Ureter (tissue), 1 donor: ENCODE measurements around the gene NFILZ. TPM values are rescaled to one million over a fixed set of nuclear protein-coding genes. Genes with fewer than 3 reads are reported as not detected.

Experiments
- total RNA-seq: library from RNA; stranded (reverse); gene quantifications from one replicate; pipeline ENCODE4 v1.2.4, GENCODE V29; 2023
- donor health status: DM: yes; HTN: yes; CAD: no.

The NFILZ gene
- total RNA-seq, 1 donor from 2014 or later: not detected

Other genes starting within 250 kb of the NFILZ start
- gene RAB11B, start 240.3 kb upstream of the NFILZ start, total RNA-seq: 133 TPM
- 41.3 TPM for gene MARCHF2, start 217.3 kb upstream of the NFILZ start, total RNA-seq
- 205 TPM for gene HNRNPM, start 185.7 kb upstream of the NFILZ start, total RNA-seq
- 1.4 TPM for gene PRAM1, start 128.0 kb upstream of the NFILZ start, total RNA-seq
- gene ZNF414, start 116.5 kb upstream of the NFILZ start, total RNA-seq: 27.0 TPM
- gene MYO1F, start 53.2 kb upstream of the NFILZ start, total RNA-seq: 20.6 TPM
- gene ADAMTS10, start 19.9 kb upstream of the NFILZ start, total RNA-seq: 19.0 TPM
- not detected for gene ACTL9, start 68.2 kb downstream of the NFILZ start, total RNA-seq
- gene OR2Z1, start 91.0 kb downstream of the NFILZ start, total RNA-seq: not detected
- 28.9 TPM for gene ZNF558, start 201.7 kb downstream of the NFILZ start, total RNA-seq
- not detected for gene MBD3L1, start 201.7 kb downstream of the NFILZ start, total RNA-seq